ENCODE results near the gene ZNF215. TPM values are rescaled to one million over a fixed set of nuclear protein-coding genes. Genes with fewer than 3 reads are reported as not detected.
"Not testable (repeated sequence)": the region's sequence is repeated elsewhere in the genome, so short reads cannot be mapped to it uniquely, and the experiment has no call there.

Gene ZNF215
- total and polyA plus RNA-seq, 4 donors = 0.61 to 2.0 (median 0.93) TPM; not detected in 1

DNA sequence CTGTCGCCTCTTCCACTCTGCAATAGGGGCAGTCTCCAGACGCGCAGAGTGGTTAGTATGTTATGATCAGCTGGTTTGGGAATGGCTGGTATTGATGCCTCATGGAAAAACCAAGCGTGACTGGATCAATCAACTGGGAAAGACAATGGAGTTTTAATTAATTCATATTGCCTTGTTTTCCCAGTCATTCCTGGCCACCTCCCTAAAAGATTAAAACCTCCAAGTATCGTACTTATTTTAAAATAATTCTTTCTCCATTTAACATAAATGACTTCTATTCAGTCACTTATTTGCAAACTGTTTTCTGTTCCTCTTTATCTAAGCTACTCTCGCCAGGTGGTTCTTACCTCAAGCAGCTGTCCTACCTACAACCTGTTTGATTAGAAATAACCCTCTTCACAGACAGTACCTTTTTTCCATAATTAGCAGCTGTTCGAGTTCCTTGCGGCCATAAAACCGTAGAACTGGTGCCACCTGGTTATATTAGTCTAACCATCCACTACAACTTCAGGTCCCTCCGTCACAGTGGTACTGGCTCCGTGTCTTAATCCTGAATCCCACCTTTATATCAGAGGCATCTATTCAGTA, 898 bp downstream of the ZNF215 start:
- Histone ChIP-seq H3K4me1 (ENCODE audit: control insufficient read depth in 1 of 2, insufficient read depth in 2 of 2, low read length in 2 of 2) (peaks cover 1 to 4% of the 10 kb centered on the region in 2 donors), H3K4me3 (ENCODE audit: low read length in 2 of 2) (peak overlapping the region; percentile 6 to 65), H3K27ac (ENCODE audit: low read depth in 1 of 2, low read length in 2 of 2) (no peak overlapping the region), H3K9me3 (ENCODE audit: control insufficient read depth, low read length) (no peaks in the 10 kb centered on the region), H3K36me3 (ENCODE audit: control insufficient read depth in 1 of 2, insufficient read depth in 2 of 2, low read length in 1 of 2) (no peaks in the 10 kb centered on the region), H3K27me3 (ENCODE audit: control insufficient read depth in 1 of 2, insufficient read depth in 2 of 2, low read length in 1 of 2) (no peaks in the 10 kb centered on the region)
- no peak for DNase-seq
- intact Hi-C loops (cut with DNase I) = no loop called here
- 14 to 18% methylated on average over 11 of the region's 11 CpGs for WGBS, 2 donors
- no peak for ATAC-seq (ENCODE audit: low FRiP score)

DNA sequence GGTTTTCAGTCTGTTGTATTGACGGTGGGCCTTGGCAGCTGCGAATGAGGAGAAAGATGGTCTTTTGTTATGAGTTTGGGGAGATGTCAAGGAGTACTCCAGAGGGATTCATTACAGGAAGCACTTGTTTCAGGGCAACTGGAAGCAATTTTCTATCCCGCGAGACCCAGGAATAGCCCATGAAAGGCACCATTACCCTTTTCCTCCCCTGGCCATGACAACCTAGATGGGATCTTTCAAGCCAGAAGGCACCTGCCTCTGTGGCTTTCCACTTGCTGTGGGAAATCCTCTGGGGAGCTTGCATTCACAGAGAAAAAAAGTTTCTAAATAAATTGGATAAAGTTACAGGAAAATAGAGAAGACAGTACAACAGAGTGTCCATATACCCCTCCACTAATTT, 2.7 kb downstream of the ZNF215 start:
- no peak for DNase-seq
- no peaks in the 10 kb centered on the region for H3K9me3 ChIP-seq (ENCODE audit: control insufficient read depth, low read length)
- H3K4me1 ChIP-seq (ENCODE audit: control insufficient read depth in 1 of 2, insufficient read depth in 2 of 2, low read length in 2 of 2) = peaks cover 1 to 4% of the 10 kb centered on the region in 2 donors
- H3K4me3 ChIP-seq (ENCODE audit: low read length in 2 of 2) = no peak overlapping the region
- H3K27ac ChIP-seq (ENCODE audit: low read depth in 1 of 2, low read length in 2 of 2) = no peak overlapping the region
- H3K27me3 ChIP-seq (ENCODE audit: control insufficient read depth in 1 of 2, insufficient read depth in 2 of 2, low read length in 1 of 2) = no peaks in the 10 kb centered on the region
- intact Hi-C loops (cut with DNase I) = no loop called here
- 50 to 60% methylated on average over 4 of the region's 4 CpGs for WGBS, 2 donors
- no peaks in the 10 kb centered on the region for H3K36me3 ChIP-seq (ENCODE audit: control insufficient read depth in 1 of 2, insufficient read depth in 2 of 2, low read length in 1 of 2)
- ATAC-seq (ENCODE audit: low FRiP score) = no peak

DNA sequence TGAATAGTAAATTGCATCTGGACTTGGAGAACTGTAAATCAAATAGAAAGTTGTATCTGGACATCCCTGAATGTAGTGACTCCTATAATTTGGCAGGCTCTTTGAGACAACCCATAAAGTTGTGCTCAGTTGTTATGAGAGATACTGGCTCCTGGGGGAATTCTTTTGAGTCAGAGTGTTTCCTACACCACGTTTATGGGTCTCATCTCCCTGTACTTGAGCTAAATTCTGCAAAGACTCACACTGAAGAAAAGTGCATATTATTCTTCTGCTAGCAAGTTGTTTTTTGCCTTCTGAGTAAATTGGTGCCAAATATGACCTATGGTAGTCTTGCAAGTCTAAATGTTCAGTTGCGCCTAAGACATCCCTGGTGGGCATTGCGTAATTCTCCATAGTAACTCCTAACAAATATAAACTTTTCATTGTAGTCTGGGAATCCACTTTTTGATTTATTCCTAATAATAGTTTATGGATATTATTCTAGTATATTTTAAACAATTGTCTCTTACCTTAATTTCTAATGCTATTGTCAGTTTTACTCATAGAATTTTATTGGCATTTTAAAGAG, 5.0 kb downstream of the ZNF215 start:
- Histone ChIP-seq H3K27me3 (ENCODE audit: control insufficient read depth in 1 of 2, insufficient read depth in 2 of 2, low read length in 1 of 2) (no peaks in the 10 kb centered on the region), H3K9me3 (ENCODE audit: control insufficient read depth, low read length) (no peaks in the 10 kb centered on the region), H3K36me3 (ENCODE audit: control insufficient read depth in 1 of 2, insufficient read depth in 2 of 2, low read length in 1 of 2) (no peaks in the 10 kb centered on the region), H3K4me3 (ENCODE audit: low read length in 2 of 2) (no peak overlapping the region), H3K27ac (ENCODE audit: low read depth in 1 of 2, low read length in 2 of 2) (no peak overlapping the region), H3K4me1 (ENCODE audit: control insufficient read depth in 1 of 2, insufficient read depth in 2 of 2, low read length in 2 of 2) (peaks cover 1 to 4% of the 10 kb centered on the region in 2 donors)
- WGBS, 2 donors = 75% methylated on average over 3 of the region's 3 CpGs
- ATAC-seq (ENCODE audit: low FRiP score) = no peak
- intact Hi-C loops (cut with DNase I) = no loop called here
- no peak for DNase-seq

DNA sequence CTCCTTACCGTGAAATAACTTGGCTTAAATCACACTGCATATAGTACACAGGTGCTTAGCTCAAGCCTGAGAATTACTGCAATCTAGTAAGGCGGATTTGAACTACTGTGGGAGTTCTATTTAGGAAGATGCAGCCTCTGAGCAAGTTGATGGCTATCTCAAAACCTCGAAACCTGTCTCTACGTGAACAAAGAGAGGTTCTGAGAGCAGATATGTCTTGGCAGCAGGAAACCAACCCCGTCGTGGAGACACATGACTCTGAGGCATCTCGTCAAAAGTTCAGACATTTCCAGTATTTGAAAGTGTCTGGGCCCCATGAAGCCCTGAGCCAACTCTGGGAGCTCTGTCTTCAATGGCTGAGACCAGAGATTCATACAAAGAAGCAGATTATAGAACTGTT, 5.9 kb downstream of the ZNF215 start:
- H3K4me3 ChIP-seq (ENCODE audit: low read length in 2 of 2) = no peak overlapping the region
- WGBS, 2 donors = 78 to 83% methylated on average over 7 of the region's 7 CpGs
- no peak for ATAC-seq (ENCODE audit: low FRiP score)
- peaks cover 1 to 4% of the 10 kb centered on the region in 2 donors for H3K4me1 ChIP-seq (ENCODE audit: control insufficient read depth in 1 of 2, insufficient read depth in 2 of 2, low read length in 2 of 2)
- no peaks in the 10 kb centered on the region for H3K9me3 ChIP-seq (ENCODE audit: control insufficient read depth, low read length)
- no peaks in the 10 kb centered on the region for H3K27me3 ChIP-seq (ENCODE audit: control insufficient read depth in 1 of 2, insufficient read depth in 2 of 2, low read length in 1 of 2)
- H3K36me3 ChIP-seq (ENCODE audit: control insufficient read depth in 1 of 2, insufficient read depth in 2 of 2, low read length in 1 of 2) = no peaks in the 10 kb centered on the region
- DNase-seq = no peak
- intact Hi-C loops (cut with DNase I) = no loop called here
- H3K27ac ChIP-seq (ENCODE audit: low read depth in 1 of 2, low read length in 2 of 2) = no peak overlapping the region

DNA sequence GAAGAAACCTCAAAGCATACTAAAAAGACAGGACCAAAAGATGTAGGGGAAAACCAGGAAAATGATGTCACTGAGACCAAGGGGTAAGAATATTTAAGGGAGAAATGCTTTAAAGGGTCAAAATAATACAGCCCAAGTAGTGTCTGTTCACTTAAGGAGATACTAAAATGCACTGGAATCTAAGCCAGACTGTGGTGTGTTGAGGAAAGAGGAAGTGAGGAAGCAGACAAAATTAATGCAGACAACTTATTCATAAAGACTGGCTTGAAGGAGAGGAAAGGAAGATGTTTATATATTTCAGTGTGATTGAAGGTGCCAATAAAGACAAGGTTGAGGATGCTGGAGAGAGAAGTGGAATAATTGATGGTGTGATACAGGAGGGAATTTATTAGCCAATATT, 15.7 kb downstream of the ZNF215 start:
- intact Hi-C loops (cut with DNase I) = no loop called here
- no peak overlapping the region for H3K27ac ChIP-seq (ENCODE audit: low read depth in 1 of 2, low read length in 2 of 2)

DNA sequence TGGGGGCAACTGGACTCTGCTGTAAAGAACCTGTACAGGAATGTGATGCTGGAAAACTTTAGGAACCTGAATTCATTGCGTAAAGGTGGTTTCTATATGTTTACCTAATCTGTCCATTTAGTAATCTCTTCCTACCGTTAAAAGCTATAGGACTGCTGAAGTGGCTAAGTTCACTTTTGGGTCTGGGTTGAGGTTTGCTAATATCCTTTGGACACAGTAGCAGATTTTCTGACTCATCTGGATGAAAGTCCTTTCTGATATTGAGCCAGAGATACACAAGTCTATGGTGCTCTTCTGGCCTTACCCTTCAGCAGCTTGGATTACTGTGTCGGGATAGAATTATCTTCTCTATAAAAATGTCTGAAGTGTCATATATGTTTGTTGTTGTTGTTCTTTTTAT, 16.9 kb downstream of the ZNF215 start:
- Histone ChIP-seq H3K4me3 (ENCODE audit: low read length in 2 of 2) (no peak overlapping the region), H3K27me3 (ENCODE audit: control insufficient read depth in 1 of 2, insufficient read depth in 2 of 2, low read length in 1 of 2) (no peaks in the 10 kb centered on the region), H3K36me3 (ENCODE audit: control insufficient read depth in 1 of 2, insufficient read depth in 2 of 2, low read length in 1 of 2) (no peaks in the 10 kb centered on the region), H3K9me3 (ENCODE audit: control insufficient read depth, low read length) (no peaks in the 10 kb centered on the region), H3K4me1 (ENCODE audit: control insufficient read depth in 1 of 2, insufficient read depth in 2 of 2, low read length in 2 of 2) (no peaks in the 10 kb centered on the region), H3K27ac (ENCODE audit: low read depth in 1 of 2, low read length in 2 of 2) (no peak overlapping the region)
- WGBS, 2 donors = 91 to 93% methylated on average over 3 of the region's 3 CpGs
- ATAC-seq (ENCODE audit: low FRiP score) = no peak
- intact Hi-C loops (cut with DNase I) = no loop called here
- DNase-seq = no peak

More for the DNA sequence above, 15.7 kb downstream of the ZNF215 start:
- no peak overlapping the region for H3K4me3 ChIP-seq (ENCODE audit: low read length in 2 of 2)
- H3K36me3 ChIP-seq (ENCODE audit: control insufficient read depth in 1 of 2, insufficient read depth in 2 of 2, low read length in 1 of 2) = no peaks in the 10 kb centered on the region
- no peaks in the 10 kb centered on the region for H3K4me1 ChIP-seq (ENCODE audit: control insufficient read depth in 1 of 2, insufficient read depth in 2 of 2, low read length in 2 of 2)
- ATAC-seq (ENCODE audit: low FRiP score) (no peak), DNase-seq (no peak)
- H3K27me3 ChIP-seq (ENCODE audit: control insufficient read depth in 1 of 2, insufficient read depth in 2 of 2, low read length in 1 of 2) = no peaks in the 10 kb centered on the region
- H3K9me3 ChIP-seq (ENCODE audit: control insufficient read depth, low read length) = no peaks in the 10 kb centered on the region

DNA sequence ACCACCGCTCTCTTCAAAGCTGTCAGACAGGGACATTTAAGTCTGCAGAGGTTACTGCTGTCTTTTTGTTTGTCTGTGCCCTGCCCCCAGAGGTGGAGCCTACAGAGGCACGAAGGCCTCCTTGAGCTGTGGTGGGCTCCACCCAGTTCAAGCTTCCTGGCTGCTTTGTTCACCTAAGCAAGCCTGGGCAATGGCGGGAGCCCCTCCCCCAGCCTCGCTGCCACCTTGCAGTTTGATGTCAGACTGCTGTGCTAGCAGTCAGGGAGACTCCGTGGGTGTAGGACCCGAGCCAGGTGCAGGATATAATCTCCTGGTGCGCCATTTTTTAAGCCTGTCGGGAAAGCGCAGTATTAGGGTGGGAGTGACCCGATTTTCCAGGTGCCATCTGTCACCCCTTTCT, 28.0 kb downstream of the ZNF215 start:
- H3K27me3 ChIP-seq (ENCODE audit: control insufficient read depth in 1 of 2, insufficient read depth in 2 of 2, low read length in 1 of 2); ATAC-seq (ENCODE audit: low FRiP score); DNase-seq; H3K4me3 ChIP-seq (ENCODE audit: low read length in 2 of 2); H3K27ac ChIP-seq (ENCODE audit: low read depth in 1 of 2, low read length in 2 of 2); H3K36me3 ChIP-seq (ENCODE audit: control insufficient read depth in 1 of 2, insufficient read depth in 2 of 2, low read length in 1 of 2); intact Hi-C loops (cut with DNase I); H3K9me3 ChIP-seq (ENCODE audit: control insufficient read depth, low read length); H3K4me1 ChIP-seq (ENCODE audit: control insufficient read depth in 1 of 2, insufficient read depth in 2 of 2, low read length in 2 of 2): not testable (repeated sequence)
- whole genome bisulfite sequencing, 2 donors = 84 to 90% methylated on average over 8 to 10 of the region's 10 CpGs

DNA sequence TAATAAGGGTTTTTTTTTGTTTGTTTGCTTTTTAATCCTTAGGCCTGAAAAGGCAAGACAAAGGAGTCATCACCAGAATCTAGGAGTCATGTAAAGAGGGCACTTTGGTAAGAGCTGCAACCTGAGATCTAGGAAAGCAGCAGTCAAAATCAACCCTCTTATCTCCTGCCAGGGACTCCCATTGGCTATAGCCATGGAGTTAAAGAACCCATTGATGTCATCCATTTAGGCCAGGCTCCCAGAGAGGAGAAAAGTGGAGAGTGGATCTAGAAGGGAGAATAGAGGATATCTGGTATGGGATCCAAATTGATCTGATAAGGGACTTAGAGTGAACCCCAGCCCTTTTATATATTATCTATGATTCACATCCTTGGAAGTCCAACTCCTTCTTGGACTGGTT, 35.9 kb downstream of the ZNF215 start:
- no peaks in the 10 kb centered on the region for H3K9me3 ChIP-seq (ENCODE audit: control insufficient read depth, low read length)
- ATAC-seq (ENCODE audit: low FRiP score) (no peak), DNase-seq (no peak)
- intact Hi-C loops (cut with DNase I) = no loop called here
- no peak overlapping the region for H3K27ac ChIP-seq (ENCODE audit: low read depth in 1 of 2, low read length in 2 of 2)
- H3K4me1 ChIP-seq (ENCODE audit: control insufficient read depth in 1 of 2, insufficient read depth in 2 of 2, low read length in 2 of 2) = no peaks in the 10 kb centered on the region
- H3K36me3 ChIP-seq (ENCODE audit: control insufficient read depth in 1 of 2, insufficient read depth in 2 of 2, low read length in 1 of 2) = no peaks in the 10 kb centered on the region
- no peak overlapping the region for H3K4me3 ChIP-seq (ENCODE audit: low read length in 2 of 2)
- H3K27me3 ChIP-seq (ENCODE audit: control insufficient read depth in 1 of 2, insufficient read depth in 2 of 2, low read length in 1 of 2) = no peaks in the 10 kb centered on the region

DNA sequence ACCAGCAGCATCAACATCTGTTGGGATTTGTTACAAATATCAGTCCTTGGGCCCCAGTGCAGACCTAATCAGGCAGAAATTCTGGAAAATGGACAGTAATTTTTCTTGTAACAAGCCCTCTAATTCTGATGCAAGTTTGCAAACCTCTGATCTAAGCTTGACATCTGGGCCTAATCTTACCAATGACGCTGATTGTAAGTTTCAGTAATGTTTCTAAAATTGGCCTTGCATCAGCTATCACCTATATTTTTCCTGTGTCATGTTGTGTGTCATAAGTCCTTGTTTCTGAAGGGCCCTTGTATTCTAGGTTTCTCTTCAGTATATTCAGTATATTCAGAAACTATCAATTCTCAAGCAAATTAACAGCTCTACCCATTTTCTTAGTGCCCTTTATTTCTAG, 36.4 kb downstream of the ZNF215 start:
- no peak for ATAC-seq (ENCODE audit: low FRiP score)
- Histone ChIP-seq H3K36me3 (ENCODE audit: control insufficient read depth in 1 of 2, insufficient read depth in 2 of 2, low read length in 1 of 2) (no peaks in the 10 kb centered on the region), H3K4me3 (ENCODE audit: low read length in 2 of 2) (no peak overlapping the region), H3K4me1 (ENCODE audit: control insufficient read depth in 1 of 2, insufficient read depth in 2 of 2, low read length in 2 of 2) (no peaks in the 10 kb centered on the region), H3K27ac (ENCODE audit: low read depth in 1 of 2, low read length in 2 of 2) (no peak overlapping the region), H3K9me3 (ENCODE audit: control insufficient read depth, low read length) (no peaks in the 10 kb centered on the region), H3K27me3 (ENCODE audit: control insufficient read depth in 1 of 2, insufficient read depth in 2 of 2, low read length in 1 of 2) (no peaks in the 10 kb centered on the region)
- WGBS, 2 donors = 79 to 83% methylated on average over 1 of the region's 1 CpG
- intact Hi-C loops (cut with DNase I) = no loop called here
- no peak for DNase-seq
